CD4-positive, alpha-beta memory T cell (primary cell): ENCODE measurements around the gene LSM11. TPM values are rescaled to one million over a fixed set of nuclear protein-coding genes. Genes with fewer than 3 reads are reported as not detected.

ENCODE experiments used
- CTCF ChIA-PET: fragments of 350-600 bp; sonication (Branson Sonifier 250); formaldehyde crosslinking; loops from one replicate; lab custom pipeline; 2021; ENCODE audit warnings: inconsistent platforms; ENCODE audit not compliant: partially characterized antibody; lab: Charles Lee
- POLR2A ChIA-PET: fragments of 350-600 bp; sonication (Branson Sonifier 250); formaldehyde crosslinking; loops from one replicate; lab custom pipeline; 2021; ENCODE audit not compliant: partially characterized antibody; lab: Charles Lee
- DNase-seq, 5 donors: peaks; one replicate each; pipeline versions ENCODE4 v3.0.0 to v3.0.0-alpha.2; 2020 to 2022; ENCODE audit warnings: mixed read lengths in 1 of 5
- H3K27ac ChIP-seq: one replicate; pipeline ENCODE4 v1.7.0; 2013; ENCODE audit warnings: low read depth, low read length
- H3K27me3 ChIP-seq: 2 replicates; pipeline ENCODE4 v1.7.0; 2013; ENCODE audit warnings: mild to moderate bottlenecking, low read length, moderate library complexity; ENCODE audit not compliant: insufficient read depth
- H3K36me3 ChIP-seq: 2 replicates; pipeline ENCODE4 v1.7.0; 2013; ENCODE audit warnings: mild to moderate bottlenecking, low read length, moderate library complexity; ENCODE audit not compliant: insufficient read depth
- H3K4me1 ChIP-seq: 2 replicates; pipeline ENCODE4 v1.7.0; 2013; ENCODE audit warnings: mild to moderate bottlenecking, low read length, moderate library complexity; ENCODE audit not compliant: insufficient read depth
- H3K4me3 ChIP-seq, 2 donors: one replicate each; pipeline ENCODE4 v1.7.0; 2013; ENCODE audit warnings: low read length in 2 of 2, mild to moderate bottlenecking in 1 of 2
- H3K9me3 ChIP-seq, 2 donors: one replicate each; pipeline ENCODE4 v1.7.0; 2013; ENCODE audit warnings: low read length in 2 of 2, control low read depth in 1 of 2; ENCODE audit not compliant: control insufficient read depth in 1 of 2
- H3K27ac Mint-ChIP-seq, 7 donors: one replicate each; pipeline ENCODE4 v1.8.0; 2020 to 2021; ENCODE audit warnings: mixed read lengths in 7 of 7, mild to moderate bottlenecking in 6 of 7, inconsistent platforms in 3 of 7, moderate library complexity in 3 of 7
- H3K27me3 Mint-ChIP-seq, 2 donors: one replicate each; pipeline ENCODE4 v1.8.0; 2020 to 2021; ENCODE audit warnings: mixed read lengths in 2 of 2
- H3K36me3 Mint-ChIP-seq, 2 donors: one replicate each; pipeline ENCODE4 v1.8.0; 2020 to 2021; ENCODE audit warnings: mixed read lengths in 2 of 2, inconsistent platforms in 1 of 2, mild to moderate bottlenecking in 1 of 2
- H3K4me1 Mint-ChIP-seq, 4 donors: one replicate each; pipeline ENCODE4 v1.8.0; 2020 to 2021; ENCODE audit warnings: mixed read lengths in 4 of 4, mild to moderate bottlenecking in 1 of 4
- H3K4me3 Mint-ChIP-seq, 8 donors: one replicate each; pipeline ENCODE4 v1.8.0; 2020 to 2021; ENCODE audit warnings: mixed read lengths in 8 of 8, mild to moderate bottlenecking in 7 of 8, moderate library complexity in 6 of 8, inconsistent platforms in 3 of 8
- H3K9me3 Mint-ChIP-seq, 8 donors: one replicate each; pipeline ENCODE4 v1.8.0; 2020 to 2021; ENCODE audit warnings: mixed read lengths in 8 of 8, mild to moderate bottlenecking in 5 of 8, inconsistent platforms in 3 of 8, moderate library complexity in 1 of 8
- intact Hi-C: fragments of 100-400 bp; cut with micrococcal nuclease; formaldehyde crosslinking; loops from one replicate; pipeline ENCODE4 v1.15.1; 2023
- polyA plus RNA-seq, 2 donors: library from polyadenylated mRNA; unstranded; fragments of 300-500 nt; fragmentation: Illumina TruSeq; gene quantifications; one replicate each; pipeline ENCODE4 v1.2.3, GENCODE V29; 2021
- total RNA-seq, 2 experiments: library from RNA; stranded (reverse); gene quantifications; one replicate each; pipeline ENCODE4 v1.2.3, GENCODE V29; 2021

Gene LSM11
- total and polyA plus RNA-seq, 4 experiments from 2014 or later = 0.57 to 4.8 (median 2.7) TPM

- ChIA-PET CTCF (interaction anchor here (0.6 to 6.0 kb wide), 6 partner anchors 10 to 292 kb away, joined by 3 to 34 read pairs (median 4); partner anchors contain the start of gene LSM11), POLR2A (interaction anchor here (0.7 to 2.3 kb wide), 8 partner anchors 11 to 589 kb away, joined by 3 to 31 read pairs (median 4); partner anchors contain the start of genes LSM11, MED7 and SOX30)
- no peak for DNase-seq
- Mint-ChIP-seq H3K4me3 (peak overlapping the region; percentile 94 to 100 (median 98)), H3K27me3 (no peaks in the 10 kb centered on the region), H3K36me3 (peaks cover 8 to 21% of the 10 kb centered on the region in 2 donors), H3K27ac (peak overlapping the region in 6 of 7 donors; percentile 42 to 98 (median 97)), H3K9me3 (no peaks in the 10 kb centered on the region), H3K4me1 (peaks cover 11 to 24% (median 18%) of the 10 kb centered on the region in 4 donors)
- Histone ChIP-seq H3K4me1 (peaks cover 10% of the 10 kb centered on the region), H3K36me3 (peaks cover 4% of the 10 kb centered on the region), H3K27ac (peak overlapping the region; percentile 82), H3K4me3 (no peak overlapping the region), H3K9me3 (no peaks in the 10 kb centered on the region), H3K27me3 (no peaks in the 10 kb centered on the region)
- intact Hi-C loops = no loop called here
These were observed 11.4 kb upstream of the LSM11 start for GRCh38 chr5:157732130-157732514.

- no peak for DNase-seq
- Histone ChIP-seq H3K9me3 (no peaks in the 10 kb centered on the region), H3K4me1 (peaks cover 10% of the 10 kb centered on the region), H3K27ac (no peak overlapping the region), H3K36me3 (peaks cover 7% of the 10 kb centered on the region), H3K4me3 (no peak overlapping the region), H3K27me3 (no peaks in the 10 kb centered on the region)
- intact Hi-C loops = no loop called here
- Mint-ChIP-seq H3K27me3 (no peaks in the 10 kb centered on the region), H3K27ac (peak overlapping the region in 4 of 7 donors; percentile 59 to 98 (median 72)), H3K36me3 (peaks cover 11 to 24% of the 10 kb centered on the region in 2 donors), H3K4me1 (peaks cover 11 to 24% (median 18%) of the 10 kb centered on the region in 4 donors), H3K9me3 (no peaks in the 10 kb centered on the region), H3K4me3 (peak overlapping the region in 4 of 8 donors; percentile 9 to 100 (median 14))
- CTCF ChIA-PET = interaction anchor here (1.3 to 6.0 kb wide), 3 partner anchors 9 to 14 kb away, joined by 5 to 34 read pairs (median 33); partner anchors contain the start of gene LSM11
- POLR2A ChIA-PET = interaction anchor here (0.7 kb wide), 1 partner anchor 11 kb away, joined by 3 read pairs; the partner anchor contains the start of gene LSM11
These were observed 10.8 kb upstream of the LSM11 start for GRCh38 chr5:157732596-157733262.

DNA sequence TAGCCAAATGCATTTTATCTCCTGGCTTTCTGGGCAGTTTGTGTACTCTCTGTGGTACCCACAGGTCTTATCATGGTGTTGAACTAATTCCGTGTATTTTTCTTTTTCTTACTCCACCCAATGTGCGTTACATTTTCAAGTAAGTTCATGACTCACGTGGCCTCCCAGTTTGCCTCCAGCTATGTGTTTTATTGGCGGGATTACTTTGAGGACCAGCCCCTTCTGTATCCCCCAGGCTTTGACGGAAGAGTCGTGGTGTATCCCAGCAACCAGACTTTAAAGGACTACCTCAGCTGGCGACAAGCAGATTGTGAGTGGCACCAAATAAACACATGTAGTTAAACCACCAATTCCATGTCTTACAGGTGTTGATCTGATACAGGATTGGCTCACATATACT, 9.1 kb upstream of the LSM11 start:
- no peaks in the 10 kb centered on the region for H3K9me3 Mint-ChIP-seq
- no peak for DNase-seq
- H3K27me3 Mint-ChIP-seq = no peaks in the 10 kb centered on the region
- Histone ChIP-seq H3K4me1 (peaks cover 10% of the 10 kb centered on the region), H3K27ac (no peak overlapping the region), H3K4me3 (no peak overlapping the region), H3K9me3 (no peaks in the 10 kb centered on the region), H3K36me3 (peaks cover 13% of the 10 kb centered on the region), H3K27me3 (no peaks in the 10 kb centered on the region)
- peaks cover 21 to 25% of the 10 kb centered on the region in 2 donors for H3K36me3 Mint-ChIP-seq
- H3K4me3 Mint-ChIP-seq = no peak overlapping the region
- H3K4me1 Mint-ChIP-seq = peaks cover 11 to 24% (median 18%) of the 10 kb centered on the region in 4 donors
- intact Hi-C loops = no loop called here
- ChIA-PET POLR2A (no interaction called here), CTCF (interaction anchor here (1.3 kb wide), 1 partner anchor 9 kb away, joined by 8 read pairs; the partner anchor contains the start of gene LSM11)
- no peak overlapping the region for H3K27ac Mint-ChIP-seq

DNA sequence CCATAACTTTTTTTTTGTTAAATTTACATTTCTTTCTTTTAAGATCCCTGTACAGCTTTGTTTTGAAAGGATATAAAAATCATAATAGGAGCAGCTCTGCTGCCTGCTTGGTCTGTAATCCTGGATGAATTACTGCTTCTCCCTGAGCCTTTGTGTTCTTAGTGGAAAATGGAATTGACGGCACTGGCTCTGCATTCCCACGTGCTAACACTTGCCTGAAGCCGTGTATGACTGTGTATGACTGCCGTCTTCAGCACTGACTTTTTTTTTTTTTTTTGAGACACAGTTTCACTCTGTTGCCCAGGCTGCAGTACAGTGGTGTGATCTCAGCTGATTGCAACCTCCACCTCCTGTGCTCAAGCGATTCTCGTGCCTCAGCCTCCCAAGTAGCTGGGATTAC, 7.5 kb upstream of the LSM11 start:
- Histone ChIP-seq H3K27me3 (no peaks in the 10 kb centered on the region), H3K4me3 (no peak overlapping the region), H3K27ac (no peak overlapping the region), H3K9me3 (no peaks in the 10 kb centered on the region), H3K36me3 (peaks cover 17% of the 10 kb centered on the region), H3K4me1 (peaks cover 5% of the 10 kb centered on the region)
- intact Hi-C loops = no loop called here
- Mint-ChIP-seq H3K4me1 (peaks cover 10 to 25% (median 18%) of the 10 kb centered on the region in 4 donors), H3K4me3 (no peak overlapping the region), H3K9me3 (no peaks in the 10 kb centered on the region), H3K27me3 (no peaks in the 10 kb centered on the region), H3K27ac (no peak overlapping the region), H3K36me3 (peaks cover 22 to 25% of the 10 kb centered on the region in 2 donors)
- POLR2A ChIA-PET = no interaction called here
- no peak for DNase-seq
- CTCF ChIA-PET = interaction anchor here (0.7 kb wide), 1 partner anchor 19 kb away, joined by 3 read pairs; no protein-coding TSS in a partner anchor

DNA sequence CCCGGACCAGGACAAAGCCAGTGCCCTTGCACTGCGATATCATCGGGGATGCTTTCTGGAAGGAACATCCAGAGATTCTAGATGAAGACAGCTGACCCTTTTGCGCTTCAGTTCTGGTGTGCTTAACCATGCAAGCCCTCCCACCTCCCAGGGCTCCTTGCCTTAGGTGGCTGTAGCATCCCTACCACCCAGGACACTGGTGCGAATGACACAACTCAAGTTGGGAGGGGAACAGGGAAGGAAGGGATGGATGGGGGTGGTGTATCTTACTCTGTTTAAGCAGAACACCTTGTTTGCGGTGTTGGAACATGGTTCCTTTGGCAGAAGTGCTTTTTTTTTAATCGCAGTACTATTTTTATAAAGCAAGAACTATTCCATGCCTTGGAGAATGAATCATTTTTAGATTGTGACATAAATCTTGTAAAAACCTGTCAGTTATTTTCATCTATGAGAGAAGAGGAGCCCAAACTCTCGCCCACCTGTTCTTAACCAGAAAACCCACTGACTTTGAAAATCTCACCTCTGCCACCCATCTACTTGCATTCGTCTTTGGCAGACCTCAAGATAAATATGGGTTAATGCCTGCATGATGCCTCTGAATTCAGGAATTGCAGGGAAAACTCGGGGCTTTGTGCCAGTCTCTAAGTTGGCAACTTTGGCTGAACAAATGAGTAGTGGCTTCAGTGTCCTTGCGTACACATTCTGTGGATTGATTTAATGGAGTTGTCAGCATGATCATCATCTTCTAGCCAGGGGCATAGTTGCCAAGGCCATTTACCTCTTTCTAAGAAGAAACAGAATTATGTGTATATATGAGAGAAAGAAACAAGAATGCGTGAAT, 3.9 kb upstream of the LSM11 start:
- intact Hi-C loops = loop anchor here (5.0 kb wide), 2 partner anchors 197 to 397 kb away; no protein-coding TSS in a partner anchor
- Histone ChIP-seq H3K27ac (no peak overlapping the region), H3K9me3 (no peaks in the 10 kb centered on the region), H3K4me3 (no peak overlapping the region), H3K36me3 (peaks cover 17% of the 10 kb centered on the region), H3K4me1 (peaks cover 11% of the 10 kb centered on the region), H3K27me3 (no peaks in the 10 kb centered on the region)
- Mint-ChIP-seq H3K4me1 (peaks cover 11 to 18% (median 15%) of the 10 kb centered on the region in 4 donors), H3K27me3 (no peaks in the 10 kb centered on the region), H3K9me3 (no peaks in the 10 kb centered on the region), H3K4me3 (peak overlapping the region in 1 of 8 donors; percentile 60), H3K36me3 (peaks cover 16 to 19% of the 10 kb centered on the region in 2 donors), H3K27ac (peak overlapping the region in 2 of 7 donors; percentile 12 to 70)
- ChIA-PET CTCF (interaction anchor here (1.0 to 1.7 kb wide), 8 partner anchors 15 to 397 kb away, joined by 3 to 6 read pairs (median 4); no protein-coding TSS in a partner anchor), POLR2A (no interaction called here)
- no peak for DNase-seq

GRCh38 chr5:157740229-157740610, 3.3 kb upstream of the LSM11 start:
- H3K4me3 Mint-ChIP-seq = peak overlapping the region in 2 of 8 donors; percentile 45 to 60

More at GRCh38 chr5:157740229-157740610, 3.3 kb upstream of the LSM11 start:
- H3K27me3 ChIP-seq = no peaks in the 10 kb centered on the region
- Mint-ChIP-seq H3K9me3 (no peaks in the 10 kb centered on the region), H3K27me3 (no peaks in the 10 kb centered on the region), H3K4me1 (peaks cover 16 to 22% (median 19%) of the 10 kb centered on the region in 4 donors), H3K36me3 (peaks cover 16 to 19% of the 10 kb centered on the region in 2 donors), H3K27ac (peak overlapping the region in 4 of 7 donors; percentile 10 to 79 (median 41))
- intact Hi-C loops = loop anchor here (5.0 kb wide), 2 partner anchors 198 to 398 kb away; no protein-coding TSS in a partner anchor
- CTCF ChIA-PET = interaction anchor here (5.1 kb wide), 1 partner anchor 308 kb away, joined by 101 read pairs; no protein-coding TSS in a partner anchor
- POLR2A ChIA-PET = no interaction called here
- H3K27ac ChIP-seq = no peak overlapping the region
- peak; percentile 39 to 49 (median 42) for DNase-seq
- peaks cover 17% of the 10 kb centered on the region for H3K4me1 ChIP-seq
- H3K4me3 ChIP-seq = no peak overlapping the region
- peaks cover 17% of the 10 kb centered on the region for H3K36me3 ChIP-seq
- H3K9me3 ChIP-seq = no peaks in the 10 kb centered on the region
